ENCODE data around the gene WDR90.

DNA sequence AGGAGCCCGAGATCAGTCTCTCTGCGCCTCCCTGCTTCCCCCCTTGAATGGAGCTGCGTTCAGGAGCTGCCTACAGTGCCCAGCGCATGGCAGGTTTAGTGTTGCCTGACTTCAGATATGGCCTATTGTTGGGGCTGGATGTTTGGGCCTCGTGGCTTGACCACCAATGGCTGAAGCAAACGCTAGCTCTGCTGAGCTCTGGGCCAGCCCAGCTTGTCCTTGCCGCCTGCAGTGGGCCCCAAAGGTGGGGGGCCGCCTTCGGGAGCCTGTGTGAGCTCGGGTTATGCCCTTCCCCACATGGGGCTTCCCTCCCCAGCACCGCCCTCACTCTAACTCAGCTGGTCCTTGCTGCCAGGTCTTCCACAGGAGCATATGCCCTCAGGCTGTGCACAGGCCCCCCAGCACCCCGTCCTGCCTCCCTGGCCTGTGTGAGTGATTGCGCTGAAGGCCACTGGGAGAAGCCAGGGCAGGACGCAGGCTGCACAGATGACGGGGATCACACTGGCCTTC lies 11.1 kb upstream of the WDR90 start:
- TF ChIP-seq, protein P1, sequence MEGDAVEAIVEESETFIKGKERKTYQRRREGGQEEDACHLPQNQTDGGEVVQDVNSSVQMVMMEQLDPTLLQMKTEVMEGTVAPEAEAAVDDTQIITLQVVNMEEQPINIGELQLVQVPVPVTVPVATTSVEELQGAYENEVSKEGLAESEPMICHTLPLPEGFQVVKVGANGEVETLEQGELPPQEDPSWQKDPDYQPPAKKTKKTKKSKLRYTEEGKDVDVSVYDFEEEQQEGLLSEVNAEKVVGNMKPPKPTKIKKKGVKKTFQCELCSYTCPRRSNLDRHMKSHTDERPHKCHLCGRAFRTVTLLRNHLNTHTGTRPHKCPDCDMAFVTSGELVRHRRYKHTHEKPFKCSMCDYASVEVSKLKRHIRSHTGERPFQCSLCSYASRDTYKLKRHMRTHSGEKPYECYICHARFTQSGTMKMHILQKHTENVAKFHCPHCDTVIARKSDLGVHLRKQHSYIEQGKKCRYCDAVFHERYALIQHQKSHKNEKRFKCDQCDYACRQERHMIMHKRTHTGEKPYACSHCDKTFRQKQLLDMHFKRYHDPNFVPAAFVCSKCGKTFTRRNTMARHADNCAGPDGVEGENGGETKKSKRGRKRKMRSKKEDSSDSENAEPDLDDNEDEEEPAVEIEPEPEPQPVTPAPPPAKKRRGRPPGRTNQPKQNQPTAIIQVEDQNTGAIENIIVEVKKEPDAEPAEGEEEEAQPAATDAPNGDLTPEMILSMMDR (IDR thresholded peaks at IDR 0.05), result no peak
- TF ChIP-seq POLR2AphosphoS5 (IDR thresholded peaks at IDR 0.05; ENCODE audit: insufficient read depth in 1 of 2, low read depth in 1 of 2), result no peak
- no peak for TF ChIP-seq POLR2A (IDR thresholded peaks at IDR 0.05)
